Dedifferentiated amniotic fluid mesenchymal stem cell (primary cell): ENCODE results near the gene HAL.
A peak's percentile ranks its signal among the peaks of the same experiment; 100 is the strongest.

Source experiments
- DNase-seq: peaks from one replicate; pipeline ENCODE4 v3.0.0-alpha.2; 2016; ENCODE audit errors: extremely low spot score

HAL gene

GRCh38 chr12:95942524-95943329 lies 53.4 kb downstream of the HAL start, which contains the start of gene CCDC38:
Gene CCDC38 (minus strand): TSS chr12:95942614. CDS start chr12:95936509, 6,105 bp downstream.
- DNase-seq: peak; percentile 40

- DNase-seq: no peak
These were observed 54.0 kb downstream of the HAL start for GRCh38 chr12:95942101-95942523.

DNA sequence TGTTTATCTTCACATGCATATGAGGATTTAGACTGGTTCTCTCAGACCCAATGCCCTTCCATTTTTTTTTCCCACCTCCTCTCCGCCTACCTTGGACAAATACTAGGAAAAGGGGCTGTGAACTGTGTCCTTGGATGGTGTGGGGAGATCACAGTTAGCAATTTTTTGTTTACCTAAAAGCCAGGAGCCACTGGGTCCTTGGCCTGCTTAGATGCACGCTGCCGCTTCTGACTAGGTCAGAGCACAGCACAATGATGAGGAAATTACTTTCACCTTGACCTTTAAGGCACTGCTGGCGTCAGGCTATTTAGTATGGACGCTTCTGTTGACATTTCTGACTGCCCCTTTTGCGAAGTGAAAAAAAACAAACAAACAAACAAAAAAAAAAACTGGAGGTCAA lies 55.6 kb downstream of the HAL start:
- no peak for DNase-seq
